C4-2B (cell line): ENCODE results near the gene NGFR.

ENCODE experiments used
- H3K27ac ChIP-seq: fragments of 450-650 bp; 2 replicates; pipeline ENCODE4 v1.5.1; 2017
- ZFX ChIP-seq: fragments of 450-650 bp; IDR thresholded peaks from 2 replicates; pipeline ENCODE4 v1.6.1; 2017
- TF ChIP-seq, protein P1 (sequence below): fragments of 450-650 bp; conservative IDR thresholded peaks from 2 replicates; pipeline ENCODE4 v1.5.1; 2017; ENCODE audit warnings: mild to moderate bottlenecking

The NGFR gene, protein sequence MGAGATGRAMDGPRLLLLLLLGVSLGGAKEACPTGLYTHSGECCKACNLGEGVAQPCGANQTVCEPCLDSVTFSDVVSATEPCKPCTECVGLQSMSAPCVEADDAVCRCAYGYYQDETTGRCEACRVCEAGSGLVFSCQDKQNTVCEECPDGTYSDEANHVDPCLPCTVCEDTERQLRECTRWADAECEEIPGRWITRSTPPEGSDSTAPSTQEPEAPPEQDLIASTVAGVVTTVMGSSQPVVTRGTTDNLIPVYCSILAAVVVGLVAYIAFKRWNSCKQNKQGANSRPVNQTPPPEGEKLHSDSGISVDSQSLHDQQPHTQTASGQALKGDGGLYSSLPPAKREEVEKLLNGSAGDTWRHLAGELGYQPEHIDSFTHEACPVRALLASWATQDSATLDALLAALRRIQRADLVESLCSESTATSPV

DNA sequence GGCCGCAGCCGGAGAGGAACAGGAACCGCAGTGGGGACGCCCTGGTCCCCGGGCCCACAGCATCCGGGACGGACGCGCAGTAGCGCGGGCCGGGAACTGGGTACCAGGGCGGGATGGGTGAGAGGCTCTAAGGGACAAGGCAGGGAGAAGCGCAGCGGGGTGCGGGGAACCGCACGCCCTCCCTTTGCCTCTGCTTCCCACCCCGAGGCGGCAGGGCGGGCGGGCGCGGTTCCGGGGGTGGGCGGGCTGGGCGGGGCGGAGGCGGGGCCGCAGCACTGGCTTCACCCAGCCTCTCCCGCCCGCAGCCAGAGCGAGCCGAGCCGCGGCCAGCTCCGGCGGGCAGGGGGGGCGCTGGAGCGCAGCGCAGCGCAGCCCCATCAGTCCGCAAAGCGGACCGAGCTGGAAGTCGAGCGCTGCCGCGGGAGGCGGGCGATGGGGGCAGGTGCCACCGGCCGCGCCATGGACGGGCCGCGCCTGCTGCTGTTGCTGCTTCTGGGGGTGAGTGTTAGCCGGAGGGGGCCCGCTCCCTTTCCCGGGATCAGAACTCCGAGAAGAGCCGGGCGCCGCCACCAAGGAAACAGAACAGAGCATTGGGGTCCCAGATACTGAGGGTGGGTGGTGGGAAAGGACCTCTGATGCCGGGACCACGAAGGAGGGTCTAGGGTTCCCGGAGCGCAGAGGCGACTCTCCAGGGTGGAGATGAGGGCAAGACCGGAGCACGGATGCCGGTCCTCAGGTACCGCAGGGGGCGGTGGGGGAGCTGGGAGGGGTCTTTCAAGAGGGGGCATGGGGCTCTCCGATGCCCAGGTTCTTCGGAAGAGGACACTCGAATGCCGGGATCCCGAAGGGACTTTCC is at the start of gene NGFR:
Gene NGFR (plus strand): TSS at position 308 of the 856 bp plus-strand sequence. CDS start 125 bp downstream, at position 433.
- no peak within 1 kb of the TSS for H3K27ac ChIP-seq
- TF ChIP-seq ZFX: no peak
- TF ChIP-seq, protein P1, sequence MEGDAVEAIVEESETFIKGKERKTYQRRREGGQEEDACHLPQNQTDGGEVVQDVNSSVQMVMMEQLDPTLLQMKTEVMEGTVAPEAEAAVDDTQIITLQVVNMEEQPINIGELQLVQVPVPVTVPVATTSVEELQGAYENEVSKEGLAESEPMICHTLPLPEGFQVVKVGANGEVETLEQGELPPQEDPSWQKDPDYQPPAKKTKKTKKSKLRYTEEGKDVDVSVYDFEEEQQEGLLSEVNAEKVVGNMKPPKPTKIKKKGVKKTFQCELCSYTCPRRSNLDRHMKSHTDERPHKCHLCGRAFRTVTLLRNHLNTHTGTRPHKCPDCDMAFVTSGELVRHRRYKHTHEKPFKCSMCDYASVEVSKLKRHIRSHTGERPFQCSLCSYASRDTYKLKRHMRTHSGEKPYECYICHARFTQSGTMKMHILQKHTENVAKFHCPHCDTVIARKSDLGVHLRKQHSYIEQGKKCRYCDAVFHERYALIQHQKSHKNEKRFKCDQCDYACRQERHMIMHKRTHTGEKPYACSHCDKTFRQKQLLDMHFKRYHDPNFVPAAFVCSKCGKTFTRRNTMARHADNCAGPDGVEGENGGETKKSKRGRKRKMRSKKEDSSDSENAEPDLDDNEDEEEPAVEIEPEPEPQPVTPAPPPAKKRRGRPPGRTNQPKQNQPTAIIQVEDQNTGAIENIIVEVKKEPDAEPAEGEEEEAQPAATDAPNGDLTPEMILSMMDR: no peak

DNA sequence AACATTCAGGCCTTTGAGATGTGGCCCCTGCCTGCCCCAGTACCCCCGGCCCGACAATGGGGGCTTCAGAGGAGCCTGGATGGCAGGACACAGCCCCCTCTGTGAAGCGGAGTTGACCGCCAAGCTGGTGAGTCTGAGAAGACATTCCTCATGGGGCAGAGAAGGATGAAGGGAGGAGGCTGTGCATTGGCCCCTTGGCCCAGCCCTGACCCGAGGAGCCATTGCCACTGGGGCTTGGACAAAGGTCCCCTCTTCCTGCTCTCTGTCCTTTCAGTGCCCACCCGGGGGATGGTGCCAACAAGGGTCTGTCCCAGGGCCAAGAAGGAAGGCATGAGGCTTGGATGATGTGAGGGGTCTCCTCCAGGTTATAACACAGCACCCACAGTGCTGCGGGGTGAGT is 49.5 kb upstream of the NGFR start:
- no peak overlapping the region for H3K27ac ChIP-seq
- TF ChIP-seq, protein P1: no peak
- no peak for TF ChIP-seq ZFX

DNA sequence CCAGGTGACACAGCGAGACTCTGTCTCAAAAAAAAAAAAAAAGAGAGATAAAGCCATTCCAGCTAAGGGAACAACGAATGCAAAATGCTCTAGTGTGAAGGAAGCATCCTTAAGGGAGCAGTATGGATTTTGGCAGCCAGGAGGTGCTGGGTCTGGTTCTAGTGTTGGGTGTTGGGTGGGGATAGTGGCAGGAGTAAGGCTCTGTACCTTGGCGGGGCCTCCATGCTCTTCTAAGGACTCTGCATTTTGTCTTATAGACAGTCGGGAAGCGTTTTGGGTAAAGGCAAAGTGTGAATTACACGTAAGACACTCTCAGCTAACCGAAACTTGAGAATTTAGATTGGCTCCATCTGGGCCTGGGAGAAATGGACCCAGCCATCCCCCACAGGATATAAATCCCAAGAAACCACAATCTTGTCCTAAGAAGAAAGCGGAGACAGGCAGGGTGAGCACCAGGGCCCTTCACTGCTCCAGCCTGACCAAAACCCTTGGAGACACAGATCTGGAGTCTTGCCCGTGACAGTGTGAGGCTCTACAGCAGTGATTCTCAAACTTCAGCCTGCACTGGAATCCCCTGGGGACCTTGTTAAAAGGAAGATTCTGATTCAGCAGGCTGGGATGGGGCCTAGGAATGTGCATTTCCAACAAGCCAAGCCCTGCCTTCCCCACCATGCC is 47.3 kb upstream of the NGFR start:
- TF ChIP-seq, protein P1: no peak
- no peak for TF ChIP-seq ZFX
- H3K27ac ChIP-seq: no peak overlapping the region

DNA sequence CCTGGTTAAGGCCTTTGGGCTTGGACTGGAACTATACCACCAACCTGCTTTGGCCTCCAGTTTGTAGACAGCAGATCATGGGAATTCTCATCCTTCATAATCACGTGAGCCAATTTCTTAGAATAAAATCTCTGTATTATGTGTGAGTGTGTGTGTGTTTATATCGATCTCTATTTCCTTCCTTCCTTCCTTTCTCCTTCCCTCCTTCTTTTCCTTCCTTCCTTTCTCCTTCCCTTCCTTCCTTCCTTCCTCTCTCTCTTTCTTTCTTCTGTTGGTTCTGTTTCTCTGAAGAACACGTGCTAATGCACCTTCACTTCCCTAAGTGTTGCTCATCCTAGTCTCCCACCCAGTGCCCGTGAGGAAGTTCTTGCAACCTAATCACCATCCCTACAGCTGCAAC is 44.9 kb upstream of the NGFR start:
- TF ChIP-seq, protein P1: no peak
- TF ChIP-seq ZFX: no peak
- H3K27ac ChIP-seq: no peak overlapping the region

DNA sequence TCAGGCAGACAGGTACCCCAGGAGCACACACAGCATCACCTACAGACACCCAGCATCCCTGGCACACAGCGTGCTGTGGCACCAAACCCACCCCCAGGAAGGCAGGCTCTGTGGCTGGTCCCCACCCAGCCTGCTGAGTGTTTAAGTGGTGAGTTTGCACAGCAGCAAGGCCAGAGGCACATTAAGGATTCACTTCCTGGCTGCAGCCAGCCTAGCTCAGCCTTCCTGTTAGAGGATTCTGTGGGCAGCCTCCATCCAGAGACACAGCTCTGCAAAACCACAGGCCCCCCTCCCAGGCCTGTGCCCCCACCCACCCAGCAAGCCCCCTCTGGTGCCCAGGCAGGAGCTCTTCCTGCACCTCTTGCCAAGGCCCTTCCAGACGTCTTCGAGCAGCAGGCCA is 44.4 kb upstream of the NGFR start:
- TF ChIP-seq, protein P1: no peak
- no peak for TF ChIP-seq ZFX

DNA sequence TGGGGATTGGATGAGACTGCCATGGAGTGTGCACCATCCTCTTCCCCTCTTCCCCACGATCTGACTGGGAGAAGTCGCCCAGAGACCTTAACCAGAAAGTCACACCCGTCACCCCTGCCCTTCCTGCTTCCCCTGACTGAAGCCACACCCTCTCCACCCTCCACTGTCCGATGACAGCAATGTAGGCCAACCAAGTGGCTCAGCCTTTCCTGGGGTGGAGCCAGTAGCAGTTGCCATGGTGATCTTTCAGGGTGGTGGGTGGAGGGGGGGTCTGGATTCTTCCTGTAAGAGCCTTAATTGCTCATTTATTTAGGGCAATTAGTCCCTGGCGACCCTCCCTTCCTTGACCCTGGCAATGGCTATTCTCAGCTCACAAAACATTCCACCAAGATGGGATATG is 42.9 kb upstream of the NGFR start:
- no peak for TF ChIP-seq ZFX
- TF ChIP-seq, protein P1: no peak
- no peak overlapping the region for H3K27ac ChIP-seq

More for the DNA sequence above, 44.4 kb upstream of the NGFR start:
- no peak overlapping the region for H3K27ac ChIP-seq
